ENCODE data around the gene SENP1. TPM values are rescaled to one million over a fixed set of nuclear protein-coding genes. Genes with fewer than 3 reads are reported as not detected.

Gene SENP1
- polyA plus RNA-seq, 2 of the 4 experiments (the other 2 are of a cell fraction): 13.9 to 49.3 TPM

GRCh38 chr12:48010366-48010970 is 95.4 kb downstream of the SENP1 start:
- Histone ChIP-seq H3K27ac (no peak overlapping the region), H3K4me2 (no peak overlapping the region), H3K9me3 (no peaks in the 10 kb centered on the region), H3K4me1 (no peaks in the 10 kb centered on the region), H3K4me3 (no peak overlapping the region)
- WGBS (ENCODE audit: missing lambda C conversion rate): 54% methylated on average over 5 of the region's 7 CpGs
- ChIA-PET CTCF (interaction anchor here (1.0 to 1.4 kb wide), 3 partner anchors 8 to 608 kb away, joined by 3 to 4 read pairs (median 4); no protein-coding TSS in a partner anchor), POLR2A (no interaction called here)
- TF ChIP-seq KDM1A (IDR thresholded peaks at IDR 0.05; ENCODE audit: low read depth) (no peak), RARB (CRISPR knock-in tag; IDR thresholded peaks at IDR 0.05) (no peak), HOXB13 (CRISPR knock-in tag; IDR thresholded peaks at IDR 0.05; ENCODE audit: low read depth) (no peak), MAZ (IDR thresholded peaks at IDR 0.05; ENCODE audit: borderline replicate concordance, low read depth, low read length) (no peak), FOXS1 (CRISPR knock-in tag; IDR thresholded peaks at IDR 0.05) (no peak), MYC (IDR thresholded peaks at IDR 0.05; ENCODE audit: borderline replicate concordance, low read length) (no peak), NR3C1 (IDR thresholded peaks at IDR 0.05) (no peak), ZFP36 (IDR thresholded peaks at IDR 0.05; ENCODE audit: borderline replicate concordance, partially characterized antibody) (no peak), CBX8 (IDR thresholded peaks at IDR 0.05) (no peak), SMC3 (IDR thresholded peaks at IDR 0.05) (no peak), USF2 (IDR thresholded peaks at IDR 0.05) (no peak), RCOR1 (IDR thresholded peaks at IDR 0.05; ENCODE audit: low read depth, low read length) (no peak), ELK1 (IDR thresholded peaks at IDR 0.05; ENCODE audit: low read depth, low read length) (no peak), FOSL2 (IDR thresholded peaks at IDR 0.05) (no peak), FOSL2 (CRISPR knock-in tag; IDR thresholded peaks at IDR 0.05) (no peak), FOSB (CRISPR knock-in tag; IDR thresholded peaks at IDR 0.05) (no peak), RNF2 (IDR thresholded peaks at IDR 0.05; ENCODE audit: borderline replicate concordance, low read depth) (no peak), HOXB5 (CRISPR knock-in tag; IDR thresholded peaks at IDR 0.05) (no peak)
- TF ChIP-seq, protein P1, sequence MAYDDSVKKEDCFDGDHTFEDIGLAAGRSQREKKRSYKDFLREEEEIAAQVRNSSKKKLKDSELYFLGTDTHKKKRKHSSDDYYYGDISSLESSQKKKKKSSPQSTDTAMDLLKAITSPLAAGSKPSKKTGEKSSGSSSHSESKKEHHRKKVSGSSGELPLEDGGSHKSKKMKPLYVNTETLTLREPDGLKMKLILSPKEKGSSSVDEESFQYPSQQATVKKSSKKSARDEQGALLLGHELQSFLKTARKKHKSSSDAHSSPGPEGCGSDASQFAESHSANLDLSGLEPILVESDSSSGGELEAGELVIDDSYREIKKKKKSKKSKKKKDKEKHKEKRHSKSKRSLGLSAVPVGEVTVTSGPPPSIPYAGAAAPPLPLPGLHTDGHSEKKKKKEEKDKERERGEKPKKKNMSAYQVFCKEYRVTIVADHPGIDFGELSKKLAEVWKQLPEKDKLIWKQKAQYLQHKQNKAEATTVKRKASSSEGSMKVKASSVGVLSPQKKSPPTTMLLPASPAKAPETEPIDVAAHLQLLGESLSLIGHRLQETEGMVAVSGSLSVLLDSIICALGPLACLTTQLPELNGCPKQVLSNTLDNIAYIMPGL (CRISPR knock-in tag; IDR thresholded peaks at IDR 0.05; ENCODE audit: borderline replicate concordance): no peak
- TF ChIP-seq, protein P2, sequence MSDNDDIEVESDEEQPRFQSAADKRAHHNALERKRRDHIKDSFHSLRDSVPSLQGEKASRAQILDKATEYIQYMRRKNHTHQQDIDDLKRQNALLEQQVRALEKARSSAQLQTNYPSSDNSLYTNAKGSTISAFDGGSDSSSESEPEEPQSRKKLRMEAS (IDR thresholded peaks at IDR 0.05): no peak
- no peak for DNase-seq (ENCODE audit: low read depth in 1 of 2, low spot score in 1 of 2)
- peak; percentile 13 to 27; a peak in 1 of 6 replicates for ATAC-seq
- FAIRE-seq: no peak

DNA sequence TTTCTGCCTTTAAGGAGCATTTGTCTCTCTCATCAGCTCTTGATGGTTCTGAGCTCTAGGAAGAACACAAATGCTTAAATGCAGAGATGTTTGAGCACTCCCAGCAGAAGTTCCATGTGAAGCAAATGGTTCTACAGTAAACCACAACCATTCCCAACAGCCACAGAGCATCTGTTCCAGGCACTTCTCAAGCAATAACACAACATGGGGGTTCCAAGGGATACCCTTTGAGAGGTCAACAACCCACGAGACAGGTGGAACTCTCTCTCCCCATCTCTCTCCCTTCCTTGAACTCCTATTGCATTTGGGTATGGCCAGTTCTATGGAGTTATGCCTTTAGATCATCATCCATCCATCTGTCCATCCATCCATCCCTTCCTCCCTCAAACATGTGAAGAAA is 96.4 kb downstream of the SENP1 start:
- Histone ChIP-seq H3K9me3 (no peaks in the 10 kb centered on the region), H3K27ac (no peak overlapping the region), H3K4me3 (no peak overlapping the region), H3K4me1 (peaks cover 1% of the 10 kb centered on the region; the same call in 2 of the 3 replicates), H3K4me2 (no peak overlapping the region)
- 0% methylated on average over 1 of the region's 1 CpG for WGBS (ENCODE audit: missing lambda C conversion rate)
- ChIA-PET POLR2A (no interaction called here), CTCF (interaction anchor here (1.4 kb wide), 1 partner anchor 19 kb away, joined by 3 read pairs; no protein-coding TSS in a partner anchor)
- DNase-seq (ENCODE audit: low read depth in 1 of 2, low spot score in 1 of 2): no peak
- no peak for ATAC-seq
- no peak for FAIRE-seq
- TF ChIP-seq, protein P2 (IDR thresholded peaks at IDR 0.05): no peak
- TF ChIP-seq RFX5 (IDR thresholded peaks at IDR 0.05) (no peak), FOSL2 (IDR thresholded peaks at IDR 0.05) (no peak), FOSL2 (CRISPR knock-in tag; IDR thresholded peaks at IDR 0.05) (no peak)

All from A549 (cell line).